Peyer's patch (tissue), 4 donors: ENCODE results near the gene PLA2G2F. TPM values are rescaled to one million over a fixed set of nuclear protein-coding genes. Genes with fewer than 3 reads are reported as not detected.

Source experiments
- DNase-seq, 3 donors: peaks; one replicate each; pipeline ENCODE4 v3.0.0-alpha.2; 2017 to 2019
- H3K27ac ChIP-seq, 4 donors: fragments of 200-600 bp; sonication (generic); one replicate each; pipeline ENCODE4 v1.5.1; 2016 to 2019
- H3K27me3 ChIP-seq, 2 donors: fragments of 200-600 bp; sonication (generic); one replicate each; pipeline ENCODE4 v1.5.1; 2019
- H3K36me3 ChIP-seq, 3 donors: fragments of 200-600 bp; sonication (generic); one replicate each; pipeline ENCODE4 v1.5.1; 2016 to 2019
- H3K4me1 ChIP-seq, 4 donors: fragments of 200-600 bp; sonication (generic); one replicate each; pipeline ENCODE4 v1.5.1; 2016 to 2019
- H3K4me3 ChIP-seq, 4 donors: fragments of 200-600 bp; sonication (generic); 1 replicate in 3 of 4; 2 replicates in 1 of 4; pipeline ENCODE4 v1.5.1; 2016 to 2019; ENCODE audit warnings: mild to moderate bottlenecking in 1 of 4
- H3K9me3 ChIP-seq, 4 donors: fragments of 200-600 bp; sonication (generic); one replicate each; pipeline ENCODE4 v1.5.1; 2016 to 2019; ENCODE audit warnings: mild to moderate bottlenecking in 1 of 4
- POLR2A ChIP-seq, 2 donors: fragments of 450-650 bp; IDR thresholded peaks; one replicate each; pipeline ENCODE4 v1.5.1; 2017; ENCODE audit warnings: antibody characterized with exemption in 2 of 2, mild to moderate bottlenecking in 2 of 2, moderate library complexity in 2 of 2
- total RNA-seq, 4 donors: library from RNA; depleted of rRNA; stranded (reverse); fragments of >200 nt; gene quantifications; one replicate each; pipeline ENCODE4 v1.1.0, GENCODE V29; 2016
- TF ChIP-seq, protein P1 (sequence below), 6 experiments: fragments of 450-650 bp in 4 of 6; fragments of 200-600 bp in 2 of 6; sonication (generic) in 1 of 6; IDR thresholded peaks; one replicate each; pipeline ENCODE4 v1.5.1; 2017 to 2019; ENCODE audit warnings: antibody characterized with exemption in 6 of 6, mild to moderate bottlenecking in 3 of 6, moderate library complexity in 1 of 6

Gene PLA2G2F
- total RNA-seq, 4 donors from 2014 or later = 0.27 to 0.35 TPM; not detected in 2

DNA sequence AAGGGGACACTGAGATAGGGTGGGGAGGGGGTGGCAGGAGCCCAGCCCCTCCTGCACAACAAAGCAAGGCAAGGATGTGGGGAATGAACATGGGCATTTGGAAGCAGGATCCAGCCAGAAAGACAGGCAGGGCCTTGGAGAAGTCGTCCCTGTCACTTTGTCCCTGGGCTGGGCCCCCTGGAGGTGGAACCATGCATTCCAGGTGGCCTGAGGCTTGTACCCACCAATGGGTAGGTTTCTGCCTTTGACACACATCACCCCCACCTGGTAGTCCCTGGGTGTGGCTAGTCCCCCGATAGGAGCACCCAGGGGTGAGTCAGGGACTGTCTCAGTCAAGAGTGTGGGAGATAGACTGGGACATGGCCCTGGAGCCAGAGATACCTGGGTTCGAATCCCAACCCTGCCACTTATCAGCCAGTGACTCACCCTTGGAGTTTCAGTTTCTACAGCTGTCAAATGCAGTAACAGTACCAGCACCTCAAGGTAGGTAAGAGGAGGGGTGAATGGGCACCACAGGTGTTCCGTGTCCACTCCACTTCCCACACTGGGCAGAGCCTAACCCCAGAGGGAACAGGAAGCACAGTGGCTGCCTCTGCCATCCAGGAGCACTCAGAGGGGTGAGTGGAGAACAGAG is 29.8 kb upstream of the PLA2G2F start:
- Histone ChIP-seq H3K9me3 (no peaks in the 10 kb centered on the region), H3K27me3 (no peaks in the 10 kb centered on the region), H3K4me1 (no peaks in the 10 kb centered on the region), H3K4me3 (no peak overlapping the region), H3K27ac (no peak overlapping the region), H3K36me3 (no peaks in the 10 kb centered on the region)
- DNase-seq = no peak
- TF ChIP-seq, protein P1, sequence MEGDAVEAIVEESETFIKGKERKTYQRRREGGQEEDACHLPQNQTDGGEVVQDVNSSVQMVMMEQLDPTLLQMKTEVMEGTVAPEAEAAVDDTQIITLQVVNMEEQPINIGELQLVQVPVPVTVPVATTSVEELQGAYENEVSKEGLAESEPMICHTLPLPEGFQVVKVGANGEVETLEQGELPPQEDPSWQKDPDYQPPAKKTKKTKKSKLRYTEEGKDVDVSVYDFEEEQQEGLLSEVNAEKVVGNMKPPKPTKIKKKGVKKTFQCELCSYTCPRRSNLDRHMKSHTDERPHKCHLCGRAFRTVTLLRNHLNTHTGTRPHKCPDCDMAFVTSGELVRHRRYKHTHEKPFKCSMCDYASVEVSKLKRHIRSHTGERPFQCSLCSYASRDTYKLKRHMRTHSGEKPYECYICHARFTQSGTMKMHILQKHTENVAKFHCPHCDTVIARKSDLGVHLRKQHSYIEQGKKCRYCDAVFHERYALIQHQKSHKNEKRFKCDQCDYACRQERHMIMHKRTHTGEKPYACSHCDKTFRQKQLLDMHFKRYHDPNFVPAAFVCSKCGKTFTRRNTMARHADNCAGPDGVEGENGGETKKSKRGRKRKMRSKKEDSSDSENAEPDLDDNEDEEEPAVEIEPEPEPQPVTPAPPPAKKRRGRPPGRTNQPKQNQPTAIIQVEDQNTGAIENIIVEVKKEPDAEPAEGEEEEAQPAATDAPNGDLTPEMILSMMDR (IDR thresholded peaks at IDR 0.05) = no peak
- no peak for TF ChIP-seq POLR2A (IDR thresholded peaks at IDR 0.05)

DNA sequence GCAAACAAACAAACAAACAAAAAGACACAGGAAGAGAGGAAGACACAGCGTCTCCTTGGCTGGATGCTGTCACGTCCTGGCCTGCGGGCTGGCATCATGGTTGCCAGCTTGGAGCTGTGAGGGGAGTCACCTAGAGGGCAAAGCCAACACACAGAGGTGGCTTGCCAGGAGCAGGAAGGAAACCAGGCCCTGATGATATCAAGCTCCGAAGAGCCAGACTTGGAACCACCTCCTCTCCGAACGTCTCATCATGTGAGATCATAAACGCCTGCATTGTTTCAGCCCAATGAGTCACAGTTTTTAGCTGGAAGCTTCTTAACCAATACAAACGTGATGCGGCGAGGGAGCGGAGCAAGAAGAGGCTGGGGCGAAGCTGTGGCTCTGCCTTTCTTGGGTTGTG is 28.4 kb upstream of the PLA2G2F start:
- H3K4me1 ChIP-seq = no peaks in the 10 kb centered on the region
- DNase-seq = no peak
- H3K27me3 ChIP-seq = no peaks in the 10 kb centered on the region
- no peak overlapping the region for H3K27ac ChIP-seq
- no peaks in the 10 kb centered on the region for H3K36me3 ChIP-seq
- no peak overlapping the region for H3K4me3 ChIP-seq
- no peaks in the 10 kb centered on the region for H3K9me3 ChIP-seq
- no peak for TF ChIP-seq POLR2A (IDR thresholded peaks at IDR 0.05)
- TF ChIP-seq, protein P1 (IDR thresholded peaks at IDR 0.05) = no peak

DNA sequence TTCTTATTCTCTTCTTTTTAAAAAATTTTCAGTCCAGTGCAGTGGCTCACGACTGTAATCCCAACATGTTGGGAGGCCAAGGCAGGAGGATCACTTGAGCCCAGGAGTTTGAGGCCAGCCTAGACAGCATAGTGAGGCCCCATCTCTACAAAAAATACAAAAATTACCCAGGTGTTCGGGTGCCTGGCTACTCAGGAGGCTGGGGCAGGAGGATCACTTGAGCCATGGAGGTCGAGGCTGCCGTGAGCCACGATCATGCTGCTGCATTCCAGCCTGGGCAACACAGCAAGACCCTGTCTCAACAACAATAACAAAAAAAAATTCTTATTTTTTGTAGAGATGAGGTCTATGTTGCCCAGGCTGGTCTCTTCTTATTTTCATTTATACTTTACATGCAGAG is 27.7 kb upstream of the PLA2G2F start:
- no peak for TF ChIP-seq POLR2A (IDR thresholded peaks at IDR 0.05)
- TF ChIP-seq, protein P1 (IDR thresholded peaks at IDR 0.05) = no peak
- DNase-seq = no peak
- H3K27ac ChIP-seq = no peak overlapping the region

DNA sequence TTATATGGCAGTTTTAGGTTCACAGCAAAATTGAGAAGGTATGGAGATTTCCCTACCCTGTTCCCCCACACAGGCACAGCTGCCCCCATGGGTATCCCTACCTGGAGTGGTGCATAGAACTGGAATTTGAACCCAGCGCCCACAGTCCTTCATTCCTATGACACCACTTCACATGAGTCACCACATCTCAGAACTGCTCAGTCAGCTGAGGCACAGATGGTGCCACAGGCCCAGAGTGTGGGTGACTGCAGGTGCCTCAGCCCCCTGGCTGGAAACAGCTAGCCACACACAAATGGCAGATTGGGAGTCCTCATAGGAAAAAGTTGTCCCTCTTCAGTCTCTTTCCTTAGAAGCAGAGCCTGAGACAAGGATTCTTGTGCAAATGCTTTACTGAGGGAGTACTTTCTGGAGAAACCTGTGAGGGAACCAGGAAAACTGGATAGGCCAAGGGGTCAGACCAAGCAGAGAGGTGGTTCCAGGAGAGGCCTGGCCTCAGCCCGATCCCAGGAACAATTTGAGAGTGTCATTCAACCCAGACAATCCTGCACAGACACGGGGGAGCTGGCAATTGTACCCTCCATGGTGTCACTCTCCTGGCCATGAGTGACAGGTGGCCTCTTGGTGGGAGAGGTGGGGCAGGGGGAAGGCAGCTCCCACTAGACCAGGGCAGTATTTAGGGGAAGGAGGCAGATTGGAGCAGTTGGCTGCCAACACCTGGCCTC is 26.7 kb upstream of the PLA2G2F start:
- no peak for TF ChIP-seq POLR2A (IDR thresholded peaks at IDR 0.05)
- TF ChIP-seq, protein P1 (IDR thresholded peaks at IDR 0.05) = no peak
- Histone ChIP-seq H3K27me3 (no peaks in the 10 kb centered on the region), H3K36me3 (no peaks in the 10 kb centered on the region), H3K4me1 (no peaks in the 10 kb centered on the region), H3K4me3 (no peak overlapping the region), H3K27ac (no peak overlapping the region), H3K9me3 (no peaks in the 10 kb centered on the region)
- DNase-seq = peak in 1 of 3 donors; percentile 50

More for the DNA sequence above, 27.7 kb upstream of the PLA2G2F start:
- Histone ChIP-seq H3K27me3 (no peaks in the 10 kb centered on the region), H3K4me1 (no peaks in the 10 kb centered on the region), H3K36me3 (no peaks in the 10 kb centered on the region), H3K4me3 (no peak overlapping the region), H3K9me3 (no peaks in the 10 kb centered on the region)

DNA sequence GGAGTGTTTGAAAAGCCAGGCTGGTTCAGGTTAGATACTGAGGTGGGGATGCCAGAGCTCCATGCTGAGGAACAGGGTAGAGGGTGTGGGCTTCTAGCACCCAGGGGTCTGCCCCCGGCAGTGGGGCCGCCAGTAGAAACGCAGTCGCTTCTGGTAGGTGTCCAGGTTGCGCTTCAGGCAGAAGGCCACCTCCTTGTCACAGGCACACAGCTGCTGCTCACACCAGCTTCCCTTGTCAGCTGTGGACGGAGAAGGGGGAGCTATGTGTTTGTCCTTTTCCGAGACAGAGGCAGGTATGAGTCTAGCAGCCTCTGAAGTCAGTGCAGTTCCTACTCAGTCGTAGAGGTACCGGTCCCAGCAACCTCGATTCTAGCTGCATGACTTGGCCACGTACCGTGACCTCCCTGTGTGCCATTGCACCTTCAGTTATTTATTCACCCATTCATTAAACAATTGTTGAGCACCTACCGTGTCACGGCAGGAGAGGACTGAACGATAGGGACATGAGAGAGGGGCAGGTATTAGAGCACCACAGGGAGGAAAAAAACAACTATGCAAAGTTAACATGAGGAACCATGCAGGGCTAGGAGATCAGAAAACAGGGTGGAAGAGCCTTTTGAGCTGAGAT is 25.0 kb upstream of the PLA2G2F start:
- H3K4me3 ChIP-seq = no peak overlapping the region
- no peaks in the 10 kb centered on the region for H3K36me3 ChIP-seq
- no peaks in the 10 kb centered on the region for H3K9me3 ChIP-seq
- no peak for TF ChIP-seq POLR2A (IDR thresholded peaks at IDR 0.05)
- TF ChIP-seq, protein P1 (IDR thresholded peaks at IDR 0.05) = no peak
- DNase-seq = no peak
- H3K27ac ChIP-seq = no peak overlapping the region
- H3K27me3 ChIP-seq = no peaks in the 10 kb centered on the region
- H3K4me1 ChIP-seq = no peaks in the 10 kb centered on the region
